H1 (cell line): Measurements from ENCODE around the gene GAS7. TPM values are rescaled to one million over a fixed set of nuclear protein-coding genes. Genes with fewer than 3 reads are reported as not detected.

Source experiments
- CTCF ChIA-PET: fragments of 300-600 bp; sonication (Branson Sonifier 250); formaldehyde crosslinking; loops from one replicate; lab custom pipeline; 2021; ENCODE audit not compliant: partially characterized antibody; lab: Charles Lee
- POLR2A ChIA-PET: fragments of 300-600 bp; sonication (Branson Sonifier 250); formaldehyde crosslinking; loops from one replicate; lab custom pipeline; 2021; ENCODE audit warnings: inconsistent platforms; ENCODE audit not compliant: partially characterized antibody; lab: Charles Lee
- DNase-seq, 2 experiments: peaks; one replicate each; pipeline versions ENCODE4 v3.0.0 to v3.0.0-alpha.2; 2010 to 2022; ENCODE audit warnings: low spot score in 2 of 2, low read depth in 1 of 2, mixed read lengths in 1 of 2
- FAIRE-seq: peaks from 2 replicates; lab custom pipeline; 2011; peaks lifted over from hg19 to GRCh38; lab: Jason Lieb, UNC
- H2AFZ ChIP-seq: 2 replicates; pipeline ENCODE4 v1.8.1; 2012; ENCODE audit warnings: low read length, inconsistent platforms
- H2AK5ac ChIP-seq: 2 replicates; pipeline ENCODE4 v1.6.1; 2013; ENCODE audit warnings: low read depth, low read length
- H2BK120ac ChIP-seq: replicated peaks from 2 replicates; pipeline ENCODE3; 2013; ENCODE audit warnings: low read depth, low read length, inconsistent platforms
- H2BK12ac ChIP-seq: 2 replicates; pipeline ENCODE4 v1.6.1; 2013; ENCODE audit warnings: low read depth, low read length
- H2BK15ac ChIP-seq: 2 replicates; pipeline ENCODE4 v1.6.1; 2013; ENCODE audit warnings: low read length
- H2BK20ac ChIP-seq: 2 replicates; pipeline ENCODE4 v1.6.1; 2013; ENCODE audit warnings: low read length
- H2BK5ac ChIP-seq: 2 replicates; pipeline ENCODE4 v1.6.1; 2013; ENCODE audit warnings: low read depth, low read length
- H3K14ac ChIP-seq: 2 replicates; pipeline ENCODE4 v1.6.1; 2013; ENCODE audit warnings: inconsistent platforms; ENCODE audit not compliant: insufficient read length
- H3K18ac ChIP-seq: 2 replicates; pipeline ENCODE4 v1.6.1; 2013; ENCODE audit warnings: low read length; ENCODE audit errors: extremely low read depth
- H3K23ac ChIP-seq: 2 replicates; pipeline ENCODE4 v1.6.1; 2013; ENCODE audit warnings: inconsistent platforms; ENCODE audit not compliant: insufficient read length
- H3K23me2 ChIP-seq: 2 replicates; pipeline ENCODE4 v1.6.1; 2013; ENCODE audit warnings: low read depth, low read length
- H3K27ac ChIP-seq: 2 replicates; pipeline ENCODE4 v1.6.1; 2011; ENCODE audit warnings: low read depth, low read length, inconsistent platforms
- H3K27me3 ChIP-seq, 4 experiments: replicated peaks in 1 of 4; 1 replicate in 1 of 4; 2 replicates in 3 of 4; pipeline versions ENCODE4 v1.6.1 to v1.8.1; 2011 to 2013; ENCODE audit warnings: low read length in 3 of 4, mild to moderate bottlenecking in 3 of 4, inconsistent platforms in 2 of 4, mixed read lengths in 2 of 4, moderate library complexity in 1 of 4; ENCODE audit not compliant: control insufficient read depth in 3 of 4, insufficient read depth in 3 of 4; ENCODE audit errors: extremely low read depth in 1 of 4
- H3K36me3 ChIP-seq, 4 experiments: 2 replicates each; pipeline versions ENCODE4 v1.6.1 to v1.8.1; 2011 to 2013; ENCODE audit warnings: mild to moderate bottlenecking in 4 of 4, low read length in 3 of 4, moderate library complexity in 2 of 4, control low read depth in 1 of 4, inconsistent platforms in 1 of 4; ENCODE audit not compliant: insufficient read depth in 4 of 4, control insufficient read depth in 2 of 4
- H3K4ac ChIP-seq: replicated peaks from 2 replicates; pipeline ENCODE3; 2013; ENCODE audit warnings: low read length, low read depth, mixed read lengths, inconsistent platforms; ENCODE audit not compliant: insufficient read length
- H3K4me1 ChIP-seq, 4 experiments: replicated peaks in 1 of 4; 1 replicate in 1 of 4; 2 replicates in 3 of 4; pipeline versions ENCODE4 v1.6.1 to v1.8.1; 2011 to 2013; ENCODE audit warnings: low read length in 3 of 4, inconsistent platforms in 2 of 4, mixed read lengths in 1 of 4; ENCODE audit not compliant: insufficient read depth in 4 of 4, control insufficient read depth in 3 of 4
- H3K4me2 ChIP-seq, 2 experiments: 2 replicates each; pipeline versions ENCODE4 v1.6.1 to v1.8.1; 2011 to 2013; ENCODE audit warnings: low read depth in 2 of 2, low read length in 2 of 2, control low read depth in 1 of 2, inconsistent platforms in 1 of 2, mild to moderate bottlenecking in 1 of 2; ENCODE audit not compliant: insufficient read depth in 1 of 2
- H3K4me3 ChIP-seq, 4 experiments: fragments of 200-600, 300-600 bp in 1 of 4; sonication (generic), shearing (Covaris generic), sonication (Bioruptor Twin) in 1 of 4; 2 replicates each; pipeline versions ENCODE4 v1.5.1 to v1.8.1; 2011 to 2016; ENCODE audit warnings: low read length in 4 of 4, low read depth in 3 of 4, control low read depth in 2 of 4, inconsistent platforms in 2 of 4, mild to moderate bottlenecking in 2 of 4, mixed read lengths in 1 of 4, moderate library complexity in 1 of 4; ENCODE audit not compliant: insufficient read depth in 2 of 4; ENCODE audit errors: extremely low read depth in 1 of 4
- H3K56ac ChIP-seq: replicated peaks from 2 replicates; pipeline ENCODE3; 2013; ENCODE audit warnings: low read depth, mild to moderate bottlenecking, mixed read lengths, low read length, inconsistent platforms; ENCODE audit not compliant: insufficient read length
- H3K79me1 ChIP-seq: 2 replicates; pipeline ENCODE4 v1.6.1; 2013; ENCODE audit warnings: low read depth, low read length, control low read depth
- H3K79me2 ChIP-seq, 2 experiments: 2 replicates each; pipeline versions ENCODE4 v1.6.1 to v1.8.1; 2012 to 2013; ENCODE audit warnings: low read length in 2 of 2, mild to moderate bottlenecking in 2 of 2, inconsistent platforms in 1 of 2; ENCODE audit not compliant: insufficient read depth in 2 of 2, control insufficient read depth in 1 of 2
- H3K9ac ChIP-seq, 4 experiments: replicated peaks in 1 of 4; 1 replicate in 1 of 4; 2 replicates in 3 of 4; pipeline versions ENCODE4 v1.6.1 to v1.8.1; 2011 to 2013; ENCODE audit warnings: low read depth in 3 of 4, low read length in 3 of 4, control low read depth in 2 of 4, mild to moderate bottlenecking in 2 of 4, moderate library complexity in 2 of 4, inconsistent platforms in 1 of 4; ENCODE audit errors: extremely low read depth in 1 of 4
- H3K9me3 ChIP-seq, 2 experiments: 2 replicates each; pipeline versions ENCODE4 v1.6.1 to v1.8.1; 2012 to 2013; ENCODE audit warnings: mild to moderate bottlenecking in 2 of 2, moderate library complexity in 2 of 2, control low read depth in 1 of 2, inconsistent platforms in 1 of 2, low read depth in 1 of 2, low read length in 1 of 2, mixed read lengths in 1 of 2; ENCODE audit not compliant: insufficient read depth in 2 of 2
- H4K20me1 ChIP-seq, 2 experiments: replicated peaks in 1 of 2; 2 replicates each; pipeline versions ENCODE3 to v1.8.1; 2011 to 2013; ENCODE audit warnings: inconsistent platforms in 2 of 2, low read length in 2 of 2, mild to moderate bottlenecking in 1 of 2; ENCODE audit not compliant: insufficient read depth in 2 of 2, control insufficient read depth in 1 of 2
- H4K5ac ChIP-seq: 2 replicates; pipeline ENCODE4 v1.6.1; 2013; ENCODE audit warnings: low read length, low read depth, mixed read lengths, inconsistent platforms; ENCODE audit not compliant: insufficient read length
- H4K8ac ChIP-seq: 2 replicates; pipeline ENCODE4 v1.8.0; 2013; ENCODE audit warnings: mild to moderate bottlenecking, moderate library complexity, low read length, inconsistent platforms; ENCODE audit not compliant: insufficient read depth; ENCODE audit errors: extremely low read depth
- H4K91ac ChIP-seq: replicated peaks from 2 replicates; pipeline ENCODE3; 2013; ENCODE audit warnings: low read length, mixed read lengths, inconsistent platforms; ENCODE audit not compliant: insufficient read length
- NRF1 ChIP-seq: IDR thresholded peaks from 2 replicates; pipeline ENCODE4 v1.6.1; 2011; ENCODE audit warnings: mild to moderate bottlenecking, low read depth, low read length, improper control_type of control experiment
- WGBS, 2 experiments: shearing (Covaris generic) in 1 of 2; methylation state at CpG; one replicate each; pipeline versions ENCODE4 v1.1.6 to v1.1.7; 2013 to 2015; ENCODE audit warnings: low lambda C conversion rate in 2 of 2, mixed read lengths in 2 of 2, inconsistent platforms in 1 of 2, low coverage in 1 of 2, missing lambda C conversion rate in 1 of 2; ENCODE audit not compliant: insufficient replicate concordance in 2 of 2, insufficient coverage in 1 of 2, insufficient read length in 1 of 2; ENCODE audit errors: extremely low coverage in 1 of 2, missing lambda C conversion rate in 1 of 2; 5-methylcytosine and 5-hydroxymethylcytosine counted together
- polyA plus RNA-seq, 7 experiments: library from polyadenylated mRNA; depleted of rRNA in 3 of 7; stranded (reverse) in 5 of 7; unstranded in 2 of 7; fragments of >200 nt in 5 of 7; fragments of 200-250 nt in 2 of 7; gene quantifications; 1 replicate in 5 of 7; 2 replicates in 1 of 7; 4 replicates in 1 of 7; pipeline versions ENCODE4 v1.2.1 to v1.2.3, GENCODE V29; 2011 to 2013; ENCODE audit warnings: missing spikeins in 2 of 7, mixed read lengths in 2 of 7
- total RNA-seq: library from RNA; stranded (reverse); fragmentation: NEBNext Ultra II Directional; extraction: Animal tissue kit (Norgen Biotek cat#: 25700); gene quantifications from 2 replicates; pipeline ENCODE4 v1.2.1, GENCODE V29; 2021

GAS7 gene
- total and polyA plus RNA-seq, 2 of the 8 experiments (the other 6 are each of a cell fraction or from before 2014, with no cell fraction given) = 5.0 to 14.5 TPM

DNA sequence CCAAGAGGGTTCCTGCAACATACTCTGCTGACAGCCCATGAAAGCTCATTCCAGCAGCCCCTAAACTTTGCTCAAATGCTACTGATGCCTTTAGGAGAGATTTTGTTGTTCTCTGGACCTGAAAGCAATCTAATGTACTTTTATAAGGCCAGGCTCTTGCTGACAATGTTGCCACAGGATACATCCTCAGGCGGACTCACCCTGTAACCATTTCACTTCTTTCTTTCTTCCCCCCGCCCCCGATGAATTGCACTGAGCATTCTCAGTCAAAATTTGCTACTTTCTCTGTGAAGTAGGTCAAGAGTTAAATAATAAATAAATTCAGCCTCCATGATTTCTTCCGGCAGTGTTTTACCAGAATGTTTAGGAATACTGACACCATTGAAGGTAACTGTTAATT, 1.5 kb downstream of the GAS7 start:
- H2AK5ac ChIP-seq = no peak overlapping the region
- DNase-seq (no peak), FAIRE-seq (no peak)
- H3K9ac ChIP-seq = no peak overlapping the region
- no peaks in the 10 kb centered on the region for H3K79me2 ChIP-seq
- H4K91ac ChIP-seq = no peak overlapping the region
- H4K20me1 ChIP-seq = peaks cover 2% of the 10 kb centered on the region in 2 experiments
- peaks cover 6 to 11% of the 10 kb centered on the region in 2 experiments; a peak in 2 of 4 replicates for H3K9me3 ChIP-seq
- no peak overlapping the region for H3K14ac ChIP-seq
- no peak overlapping the region for H2BK20ac ChIP-seq
- 0 out of 8 replicates have a peak, but pooled peaks cover 0 to 7% (median 0%) of the 10 kb centered on the region in 4 experiments for H3K36me3 ChIP-seq
- WGBS, 2 experiments = 85% methylated on average over 4 of the region's 4 CpGs; no CpG with 5 or more reads in 1 of the 2 experiments
- no peak overlapping the region for H2BK12ac ChIP-seq
- H3K4me2 ChIP-seq = peak overlapping the region; percentile 72 to 99; a peak in 1 of 4 replicates
- ChIA-PET POLR2A (no interaction called here), CTCF (interaction anchor here (1.1 to 2.3 kb wide), 4 partner anchors 11 to 215 kb away, joined by 3 to 9 read pairs (median 4); no protein-coding TSS in a partner anchor)
- H3K27me3 ChIP-seq = peaks cover 2 to 25% (median 24%) of the 10 kb centered on the region in 4 experiments
- peaks cover 3% of the 10 kb centered on the region; the same call in 1 of the 2 replicates for H3K79me1 ChIP-seq
- H2BK5ac ChIP-seq = no peak overlapping the region
- no peak overlapping the region for H3K23ac ChIP-seq
- no peak overlapping the region for H3K4ac ChIP-seq
- no peak overlapping the region for H2BK120ac ChIP-seq
- H3K18ac ChIP-seq = no peak overlapping the region
- no peak overlapping the region for H4K8ac ChIP-seq
- no peak overlapping the region for H2AFZ ChIP-seq
- H3K56ac ChIP-seq = no peak overlapping the region
- H3K27ac ChIP-seq = no peak overlapping the region
- TF ChIP-seq NRF1 = no peak
- no peak overlapping the region for H2BK15ac ChIP-seq
- H3K4me3 ChIP-seq = peak overlapping the region in 1 of 4 experiments; percentile 91; a peak in 1 of 8 replicates
- peaks cover 9% of the 10 kb centered on the region; the same call in 1 of the 2 replicates for H3K23me2 ChIP-seq
- H4K5ac ChIP-seq = no peak overlapping the region
- peaks cover 0 to 6% (median 0%) of the 10 kb centered on the region in 4 experiments; a peak in 2 of 7 replicates for H3K4me1 ChIP-seq
